Immature natural killer cell (primary cell): ENCODE measurements around the gene OR4X1. TPM values are rescaled to one million over a fixed set of nuclear protein-coding genes. Genes with fewer than 3 reads are reported as not detected.
"Not testable (repeated sequence)": the region's sequence is repeated elsewhere in the genome, so short reads cannot be mapped to it uniquely, and the experiment has no call there.

ENCODE experiments used
- DNase-seq, 3 donors: peaks; one replicate each; pipeline ENCODE4 v3.0.0; 2022; ENCODE audit warnings: mixed read lengths in 1 of 3
- H3K27ac Mint-ChIP-seq, 6 donors: one replicate each; pipeline ENCODE4 v1.8.0; 2020; ENCODE audit warnings: mixed read lengths in 6 of 6, mild to moderate bottlenecking in 5 of 6, inconsistent platforms in 4 of 6, moderate library complexity in 3 of 6
- H3K27me3 Mint-ChIP-seq, 3 donors: one replicate each; pipeline ENCODE4 v1.8.0; 2020 to 2021; ENCODE audit warnings: low read depth in 3 of 3, mild to moderate bottlenecking in 3 of 3, mixed read lengths in 3 of 3, moderate library complexity in 3 of 3, inconsistent platforms in 1 of 3
- H3K36me3 Mint-ChIP-seq, 3 donors: one replicate each; pipeline ENCODE4 v1.8.0; 2020; ENCODE audit warnings: mixed read lengths in 3 of 3, inconsistent platforms in 2 of 3, mild to moderate bottlenecking in 2 of 3
- H3K4me1 Mint-ChIP-seq, 2 donors: one replicate each; pipeline ENCODE4 v1.8.0; 2020; ENCODE audit warnings: inconsistent platforms in 2 of 2, mild to moderate bottlenecking in 2 of 2, mixed read lengths in 2 of 2, moderate library complexity in 1 of 2
- H3K4me3 Mint-ChIP-seq, 5 donors: one replicate each; pipeline ENCODE4 v1.8.0; 2020; ENCODE audit warnings: mild to moderate bottlenecking in 5 of 5, mixed read lengths in 5 of 5, inconsistent platforms in 3 of 5, moderate library complexity in 3 of 5
- H3K9me3 Mint-ChIP-seq, 6 donors: one replicate each; pipeline ENCODE4 v1.8.0; 2020; ENCODE audit warnings: mild to moderate bottlenecking in 6 of 6, mixed read lengths in 6 of 6, inconsistent platforms in 4 of 6, moderate library complexity in 3 of 6
- polyA plus RNA-seq, 3 donors: library from polyadenylated mRNA; unstranded; fragments of 300-500 nt; fragmentation: Illumina TruSeq; gene quantifications; one replicate each; pipeline ENCODE4 v1.2.3, GENCODE V29; 2021

The OR4X1 gene
- polyA plus RNA-seq: not detected

- H3K4me3 Mint-ChIP-seq: no peak within 1 kb of the TSS
- H3K36me3 Mint-ChIP-seq: no peaks in the 10 kb centered on the region
- H3K4me1 Mint-ChIP-seq: no peaks in the 10 kb centered on the region
- H3K27me3 Mint-ChIP-seq: peaks cover 0 to 9% (median 5%) of the 10 kb centered on the region in 3 donors
- peaks cover 0 to 7% (median 0%) of the 10 kb centered on the region in 6 donors for H3K9me3 Mint-ChIP-seq
- no peak within 1 kb of the TSS for H3K27ac Mint-ChIP-seq
- no peak for DNase-seq
Measured at GRCh38 chr11:48263423-48263911, at the start of gene OR4X1. Gene OR4X1 (plus strand): TSS chr11:48263861. CDS start chr11:48263861, 0 bp downstream.

- Mint-ChIP-seq H3K4me1 (no peaks in the 10 kb centered on the region), H3K9me3 (peaks cover 0 to 2% (median 0%) of the 10 kb centered on the region in 6 donors), H3K4me3 (no peak within 1 kb of the TSS), H3K36me3 (no peaks in the 10 kb centered on the region), H3K27me3 (peaks cover 0 to 11% (median 7%) of the 10 kb centered on the region in 3 donors), H3K27ac (no peak within 1 kb of the TSS)
- no peak for DNase-seq
Measured at GRCh38 chr11:48216510-48216909, 47.2 kb upstream of the OR4X1 start, which contains the start of gene OR4B1. Gene OR4B1 (plus strand): TSS chr11:48216810. CDS start chr11:48216810, 0 bp downstream.

GRCh38 chr11:48228761-48229160 is 34.9 kb upstream of the OR4X1 start:
- no peak overlapping the region for H3K4me3 Mint-ChIP-seq

GRCh38 chr11:48230057-48230456 is 33.6 kb upstream of the OR4X1 start:
- not testable (repeated sequence) for H3K9me3 Mint-ChIP-seq, DNase-seq, H3K4me1 Mint-ChIP-seq, H3K27ac Mint-ChIP-seq, H3K27me3 Mint-ChIP-seq, H3K36me3 Mint-ChIP-seq, H3K4me3 Mint-ChIP-seq

More at GRCh38 chr11:48228761-48229160, 34.9 kb upstream of the OR4X1 start:
- H3K9me3 Mint-ChIP-seq: peaks cover 0 to 10% (median 2%) of the 10 kb centered on the region in 6 donors
- H3K27ac Mint-ChIP-seq: no peak overlapping the region
- H3K4me1 Mint-ChIP-seq: no peaks in the 10 kb centered on the region
- DNase-seq: no peak
- H3K27me3 Mint-ChIP-seq: peaks cover 2 to 6% (median 6%) of the 10 kb centered on the region in 3 donors
- no peaks in the 10 kb centered on the region for H3K36me3 Mint-ChIP-seq

GRCh38 chr11:48237727-48238126 is 25.9 kb upstream of the OR4X1 start:
- H3K27me3 Mint-ChIP-seq: peaks cover 0 to 20% (median 6%) of the 10 kb centered on the region in 3 donors
- no peaks in the 10 kb centered on the region for H3K4me1 Mint-ChIP-seq
- no peak for DNase-seq
- no peaks in the 10 kb centered on the region for H3K36me3 Mint-ChIP-seq
- H3K9me3 Mint-ChIP-seq: peaks cover 0 to 5% (median 3%) of the 10 kb centered on the region in 6 donors
- no peak overlapping the region for H3K4me3 Mint-ChIP-seq
- H3K27ac Mint-ChIP-seq: no peak overlapping the region

- H3K27ac Mint-ChIP-seq: no peak overlapping the region
- peaks cover 0 to 6% (median 2%) of the 10 kb centered on the region in 6 donors for H3K9me3 Mint-ChIP-seq
- no peak overlapping the region for H3K4me3 Mint-ChIP-seq
- no peak for DNase-seq
- peaks cover 0 to 16% (median 4%) of the 10 kb centered on the region in 3 donors for H3K27me3 Mint-ChIP-seq
- H3K4me1 Mint-ChIP-seq: no peaks in the 10 kb centered on the region
- no peaks in the 10 kb centered on the region for H3K36me3 Mint-ChIP-seq
Measured at GRCh38 chr11:48242501-48242900, 21.2 kb upstream of the OR4X1 start.

GRCh38 chr11:48244804-48245203 is 18.9 kb upstream of the OR4X1 start, which contains the start of gene OR4X2:
Gene OR4X2 (plus strand): TSS chr11:48245104. CDS start chr11:48245104, 0 bp downstream.
- H3K36me3 Mint-ChIP-seq: no peaks in the 10 kb centered on the region
- no peak within 1 kb of the TSS for H3K4me3 Mint-ChIP-seq
- DNase-seq: no peak
- H3K27ac Mint-ChIP-seq: no peak within 1 kb of the TSS
- peaks cover 2 to 9% (median 6%) of the 10 kb centered on the region in 6 donors for H3K9me3 Mint-ChIP-seq
- no peaks in the 10 kb centered on the region for H3K4me1 Mint-ChIP-seq
- peaks cover 3 to 16% (median 6%) of the 10 kb centered on the region in 3 donors for H3K27me3 Mint-ChIP-seq

GRCh38 chr11:48248902-48249301 is 14.8 kb upstream of the OR4X1 start:
- Mint-ChIP-seq H3K4me1 (no peaks in the 10 kb centered on the region), H3K4me3 (no peak overlapping the region), H3K27me3 (peaks cover 3 to 5% (median 3%) of the 10 kb centered on the region in 3 donors), H3K9me3 (peaks cover 0 to 11% (median 5%) of the 10 kb centered on the region in 6 donors), H3K36me3 (no peaks in the 10 kb centered on the region), H3K27ac (no peak overlapping the region)
- no peak for DNase-seq

- peaks cover 0 to 14% (median 5%) of the 10 kb centered on the region in 3 donors for H3K27me3 Mint-ChIP-seq
- peaks cover 0 to 12% (median 0%) of the 10 kb centered on the region in 6 donors for H3K9me3 Mint-ChIP-seq
- H3K4me3 Mint-ChIP-seq: no peak overlapping the region
- no peaks in the 10 kb centered on the region for H3K4me1 Mint-ChIP-seq
- no peak overlapping the region for H3K27ac Mint-ChIP-seq
- DNase-seq: no peak
- H3K36me3 Mint-ChIP-seq: peaks cover 0 to 2% (median 0%) of the 10 kb centered on the region in 3 donors
Measured at GRCh38 chr11:48261600-48261999, 2.1 kb upstream of the OR4X1 start.

GRCh38 chr11:48270621-48271020 is 7.0 kb downstream of the OR4X1 start:
- no peak overlapping the region for H3K27ac Mint-ChIP-seq
- no peak for DNase-seq
- peaks cover 0 to 6% (median 5%) of the 10 kb centered on the region in 3 donors for H3K27me3 Mint-ChIP-seq
- H3K4me1 Mint-ChIP-seq: no peaks in the 10 kb centered on the region
- H3K9me3 Mint-ChIP-seq: peaks cover 0 to 2% (median 0%) of the 10 kb centered on the region in 6 donors
- no peak overlapping the region for H3K4me3 Mint-ChIP-seq
- no peaks in the 10 kb centered on the region for H3K36me3 Mint-ChIP-seq

GRCh38 chr11:48272606-48273005 is 8.9 kb downstream of the OR4X1 start:
- Mint-ChIP-seq H3K27me3 (peaks cover 0 to 3% (median 3%) of the 10 kb centered on the region in 3 donors), H3K4me1 (no peaks in the 10 kb centered on the region), H3K27ac (no peak overlapping the region), H3K9me3 (peaks cover 0 to 2% (median 0%) of the 10 kb centered on the region in 6 donors), H3K36me3 (no peaks in the 10 kb centered on the region), H3K4me3 (no peak overlapping the region)
- DNase-seq: no peak

- Mint-ChIP-seq H3K4me1 (no peaks in the 10 kb centered on the region), H3K27ac (no peak within 1 kb of the TSS), H3K9me3 (peaks cover 0 to 2% (median 0%) of the 10 kb centered on the region in 6 donors), H3K4me3 (no peak within 1 kb of the TSS), H3K36me3 (no peaks in the 10 kb centered on the region), H3K27me3 (peaks cover 1 to 6% (median 2%) of the 10 kb centered on the region in 3 donors)
- no peak for DNase-seq
Measured at GRCh38 chr11:48305923-48306322, 42.3 kb downstream of the OR4X1 start, which contains the start of gene OR4S1. Gene OR4S1 (plus strand): TSS chr11:48306223. CDS start chr11:48306223, 0 bp downstream.

- H3K4me3 Mint-ChIP-seq: no peak overlapping the region
- no peaks in the 10 kb centered on the region for H3K4me1 Mint-ChIP-seq
- peak; percentile 6 to 45 (median 8) for DNase-seq
- no peak overlapping the region for H3K27ac Mint-ChIP-seq
- peaks cover 0 to 6% (median 1%) of the 10 kb centered on the region in 3 donors for H3K27me3 Mint-ChIP-seq
- H3K36me3 Mint-ChIP-seq: no peaks in the 10 kb centered on the region
- no peaks in the 10 kb centered on the region for H3K9me3 Mint-ChIP-seq
Measured at GRCh38 chr11:48307760-48308386, 44.2 kb downstream of the OR4X1 start.

GRCh38 chr11:48313590-48313989 is 49.9 kb downstream of the OR4X1 start:
- not testable (repeated sequence) for H3K4me1 Mint-ChIP-seq, H3K9me3 Mint-ChIP-seq, H3K36me3 Mint-ChIP-seq, H3K4me3 Mint-ChIP-seq, H3K27ac Mint-ChIP-seq, H3K27me3 Mint-ChIP-seq, DNase-seq
